H1 (cell line): ENCODE measurements around the gene KLHL17. TPM values are rescaled to one million over a fixed set of nuclear protein-coding genes. Genes with fewer than 3 reads are reported as not detected.
A peak's percentile ranks its signal among the peaks of the same experiment; 100 is the strongest.

Experiments
- CREB1 ChIP-seq: IDR thresholded peaks from 2 replicates; pipeline ENCODE4 v1.6.1; 2012; ENCODE audit warnings: inconsistent platforms
- EP300 ChIP-seq, 2 experiments: IDR thresholded peaks; 1 replicate in 1 of 2; 2 replicates in 1 of 2; pipeline ENCODE4 v1.6.1; 2011 to 2012; ENCODE audit warnings: low read depth in 2 of 2, low read length in 2 of 2, mild to moderate bottlenecking in 2 of 2, borderline replicate concordance in 1 of 2, inconsistent platforms in 1 of 2, moderate library complexity in 1 of 2
- GTF2F1 ChIP-seq: IDR thresholded peaks from 2 replicates; pipeline ENCODE4 v1.6.1; 2012; ENCODE audit warnings: low read depth, low read length, improper control_type of control experiment, borderline replicate concordance
- HDAC2 ChIP-seq, 2 experiments: fragments of 300-600 bp in 1 of 2; sonication (generic) in 1 of 2; IDR thresholded peaks; 2 replicates each; pipeline ENCODE4 v1.6.1; 2011 to 2012; ENCODE audit warnings: low read depth in 2 of 2, low read length in 2 of 2, mild to moderate bottlenecking in 2 of 2, moderate library complexity in 2 of 2, borderline replicate concordance in 1 of 2, inconsistent platforms in 1 of 2
- JUN ChIP-seq: IDR thresholded peaks from 2 replicates; pipeline ENCODE4 v1.6.1; 2011; ENCODE audit warnings: low read depth, mild to moderate bottlenecking, improper control_type of control experiment, low read length
- MAX ChIP-seq: IDR thresholded peaks from 2 replicates; pipeline ENCODE4 v1.6.1; 2012; ENCODE audit warnings: inconsistent platforms
- NRF1 ChIP-seq: IDR thresholded peaks from 2 replicates; pipeline ENCODE4 v1.6.1; 2011; ENCODE audit warnings: mild to moderate bottlenecking, low read depth, low read length, improper control_type of control experiment
- RBBP5 ChIP-seq: IDR thresholded peaks from 2 replicates; pipeline ENCODE4 v1.7.1; 2012; ENCODE audit warnings: low read depth, mild to moderate bottlenecking, inconsistent platforms, low read length, moderate library complexity, borderline replicate concordance
- SP4 ChIP-seq: IDR thresholded peaks from 2 replicates; pipeline ENCODE4 v1.6.1; 2012; ENCODE audit warnings: low read length, inconsistent platforms
- TAF1 ChIP-seq: IDR thresholded peaks from 2 replicates; pipeline ENCODE4 v1.6.1; 2011; ENCODE audit warnings: mild to moderate bottlenecking, low read depth, low read length
- YY1 ChIP-seq: IDR thresholded peaks from 2 replicates; pipeline ENCODE4 v1.6.1; 2011; ENCODE audit warnings: low read depth, mild to moderate bottlenecking, low read length
- polyA plus RNA-seq, 7 experiments: library from polyadenylated mRNA; depleted of rRNA in 3 of 7; stranded (reverse) in 5 of 7; unstranded in 2 of 7; fragments of >200 nt in 5 of 7; fragments of 200-250 nt in 2 of 7; gene quantifications; 1 replicate in 5 of 7; 2 replicates in 1 of 7; 4 replicates in 1 of 7; pipeline versions ENCODE4 v1.2.1 to v1.2.3, GENCODE V29; 2011 to 2013; ENCODE audit warnings: missing spikeins in 2 of 7, mixed read lengths in 2 of 7
- total RNA-seq: library from RNA; stranded (reverse); fragmentation: NEBNext Ultra II Directional; extraction: Animal tissue kit (Norgen Biotek cat#: 25700); gene quantifications from 2 replicates; pipeline ENCODE4 v1.2.1, GENCODE V29; 2021
- TF ChIP-seq, protein P1 (sequence below): IDR thresholded peaks from 2 replicates; pipeline ENCODE4 v1.6.1; 2011; ENCODE audit warnings: low read depth, mild to moderate bottlenecking, low read length; ENCODE audit not compliant: insufficient read depth

Gene KLHL17
- total and polyA plus RNA-seq, 2 of the 8 experiments (the other 6 are each of a cell fraction or from before 2014, with no cell fraction given) = 32.6 to 36.1 TPM

DNA sequence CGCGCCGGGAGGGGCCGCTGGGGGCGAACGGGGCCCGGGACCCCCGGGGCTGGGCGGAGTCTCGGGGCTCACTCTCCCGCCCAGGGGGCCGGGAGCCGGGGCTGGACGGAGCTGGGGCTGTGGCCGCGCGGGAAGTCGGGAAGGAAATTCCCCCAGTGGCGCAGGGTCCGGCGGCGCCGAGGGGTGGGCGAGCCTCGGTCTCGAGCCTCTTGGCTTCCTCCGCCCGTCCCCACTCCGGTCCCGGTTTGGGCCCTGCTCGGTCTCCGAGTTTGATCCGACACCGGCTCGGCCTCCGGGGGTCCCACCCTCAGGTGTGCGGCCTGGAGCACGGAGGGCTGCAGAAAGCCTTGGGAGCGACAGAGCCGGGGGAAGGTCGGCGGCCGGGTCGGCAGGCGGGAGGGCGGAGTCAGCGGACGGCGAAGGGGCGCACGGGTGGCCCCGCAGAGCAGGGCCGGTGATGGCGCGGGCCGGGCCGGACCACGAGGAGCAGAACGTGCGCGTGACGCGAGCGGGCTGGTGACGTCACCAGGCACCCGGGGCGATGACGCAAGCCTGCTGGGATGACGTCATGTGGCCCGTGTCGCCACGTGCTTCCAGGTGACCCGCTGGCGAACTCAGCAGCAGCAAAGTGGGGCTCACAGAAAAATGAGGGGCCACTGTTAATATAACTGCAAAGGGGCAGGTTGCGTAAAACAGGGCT lies 40.1 kb downstream of the KLHL17 start (continued):
- TF ChIP-seq YY1 (no peak), TAF1 (0 out of 2 replicates have a peak, but pooled peaks have one; percentile 38), NRF1 (no peak), MAX (peak; percentile 99), RBBP5 (no peak; the same call in 1 of the 2 replicates), HDAC2 (IDR thresholded peaks at IDR 0.05; ENCODE audit: borderline replicate concordance in 1 of 2, low read depth in 2 of 2, low read length in 2 of 2) (0 out of 4 replicates have a peak, but pooled peaks of 1 of the 2 experiments have one; percentile 16), EP300 (IDR thresholded peaks at IDR 0.05; ENCODE audit: borderline replicate concordance in 1 of 2, low read depth in 2 of 2, low read length in 2 of 2) (peak in 1 of 2 experiments; percentile 3; a peak in 1 of 3 replicates), CREB1 (peak; percentile 100), JUN (peak; percentile 87), GTF2F1 (no peak), SP4 (no peak)
- TF ChIP-seq, protein P1, sequence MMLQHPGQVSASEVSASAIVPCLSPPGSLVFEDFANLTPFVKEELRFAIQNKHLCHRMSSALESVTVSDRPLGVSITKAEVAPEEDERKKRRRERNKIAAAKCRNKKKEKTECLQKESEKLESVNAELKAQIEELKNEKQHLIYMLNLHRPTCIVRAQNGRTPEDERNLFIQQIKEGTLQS = peak; percentile 67
